ENCODE measurements around the gene COG6.

The COG6 gene

GRCh38 chr13:39655569-39656324 is at the start of gene COG6:
Gene COG6, plus strand, starts transcription at chr13:39655662. Its CDS starts 65 bp downstream, at chr13:39655727.
- peak within 1 kb of the TSS; percentile 97 for H2AFZ ChIP-seq (ENCODE audit: low read length)
- H3K4me3 ChIP-seq (ENCODE audit: low read length, poor library complexity, severe bottlenecking), result peak within 1 kb of the TSS; percentile 78
- peak within 1 kb of the TSS; percentile 74 for H3K4me2 ChIP-seq (ENCODE audit: low read depth, low read length, poor library complexity, severe bottlenecking)
- peaks cover 35% of the 10 kb centered on the region for H3K27me3 ChIP-seq (ENCODE audit: insufficient read depth, low read length, poor library complexity, severe bottlenecking)
- H3K4me1 ChIP-seq (ENCODE audit: insufficient read depth, low read length, poor library complexity, severe bottlenecking), result peaks cover 29% of the 10 kb centered on the region
- no peaks in the 10 kb centered on the region; the same call in 1 of the 2 replicates for H3K9me2 ChIP-seq (replicated peaks; ENCODE audit: low read depth, low read length)
- peaks cover 9% of the 10 kb centered on the region for H4K20me1 ChIP-seq (ENCODE audit: insufficient read depth, low read length, poor library complexity, severe bottlenecking)
- peaks cover 29% of the 10 kb centered on the region for H3K79me2 ChIP-seq (ENCODE audit: insufficient read depth, low read length)
- H3K36me3 ChIP-seq (ENCODE audit: insufficient read depth, low read length), result no peaks in the 10 kb centered on the region
- TF ChIP-seq CTCF (conservative IDR thresholded peaks at IDR 0.05; ENCODE audit: low read length) (no peak), EZH2phosphoT487 (IDR thresholded peaks at IDR 0.05; ENCODE audit: borderline replicate concordance) (no peak)
- H3F3A ChIP-seq (ENCODE audit: low read depth), result no peaks in the 10 kb centered on the region
- H3K9me3 ChIP-seq (ENCODE audit: insufficient read depth, low read depth, low read length), result no peaks in the 10 kb centered on the region
- peak within 1 kb of the TSS; percentile 86 for H3K9ac ChIP-seq (ENCODE audit: low read depth, low read length, poor library complexity, severe bottlenecking)

- no peak overlapping the region for H2AFZ ChIP-seq (ENCODE audit: low read length)
- peaks cover 6% of the 10 kb centered on the region for H3K4me1 ChIP-seq (ENCODE audit: insufficient read depth, low read length, poor library complexity, severe bottlenecking)
- no peak overlapping the region for H3K4me2 ChIP-seq (ENCODE audit: low read depth, low read length, poor library complexity, severe bottlenecking)
- peaks cover 29% of the 10 kb centered on the region for H3K27me3 ChIP-seq (ENCODE audit: insufficient read depth, low read length, poor library complexity, severe bottlenecking)
- H3K9ac ChIP-seq (ENCODE audit: low read depth, low read length, poor library complexity, severe bottlenecking), result no peak overlapping the region
- H3K9me3 ChIP-seq (ENCODE audit: insufficient read depth, low read depth, low read length), result no peaks in the 10 kb centered on the region
- no peaks in the 10 kb centered on the region for H4K20me1 ChIP-seq (ENCODE audit: insufficient read depth, low read length, poor library complexity, severe bottlenecking)
- no peaks in the 10 kb centered on the region for H3F3A ChIP-seq (ENCODE audit: low read depth)
- no peaks in the 10 kb centered on the region for H3K9me2 ChIP-seq (replicated peaks; ENCODE audit: low read depth, low read length)
- H3K79me2 ChIP-seq (ENCODE audit: insufficient read depth, low read length), result no peaks in the 10 kb centered on the region
- H3K4me3 ChIP-seq (ENCODE audit: low read length, poor library complexity, severe bottlenecking), result no peak overlapping the region
- TF ChIP-seq EZH2phosphoT487 (IDR thresholded peaks at IDR 0.05; ENCODE audit: borderline replicate concordance) (no peak), CTCF (conservative IDR thresholded peaks at IDR 0.05; ENCODE audit: low read length) (no peak)
- no peaks in the 10 kb centered on the region for H3K36me3 ChIP-seq (ENCODE audit: insufficient read depth, low read length)
These were observed 49.7 kb upstream of the COG6 start for GRCh38 chr13:39605677-39606320.

- no peak overlapping the region for H3K9ac ChIP-seq (ENCODE audit: low read depth, low read length, poor library complexity, severe bottlenecking)
- H3K27me3 ChIP-seq (ENCODE audit: insufficient read depth, low read length, poor library complexity, severe bottlenecking), result peaks cover 10% of the 10 kb centered on the region
- H4K20me1 ChIP-seq (ENCODE audit: insufficient read depth, low read length, poor library complexity, severe bottlenecking), result no peaks in the 10 kb centered on the region
- H3K9me2 ChIP-seq (replicated peaks; ENCODE audit: low read depth, low read length), result no peaks in the 10 kb centered on the region
- no peaks in the 10 kb centered on the region for H3K36me3 ChIP-seq (ENCODE audit: insufficient read depth, low read length)
- no peak overlapping the region for H3K4me2 ChIP-seq (ENCODE audit: low read depth, low read length, poor library complexity, severe bottlenecking)
- H3K79me2 ChIP-seq (ENCODE audit: insufficient read depth, low read length), result no peaks in the 10 kb centered on the region
- H3K4me1 ChIP-seq (ENCODE audit: insufficient read depth, low read length, poor library complexity, severe bottlenecking), result no peaks in the 10 kb centered on the region
- no peak overlapping the region for H2AFZ ChIP-seq (ENCODE audit: low read length)
- H3K4me3 ChIP-seq (ENCODE audit: low read length, poor library complexity, severe bottlenecking), result no peak overlapping the region
- TF ChIP-seq EZH2phosphoT487 (IDR thresholded peaks at IDR 0.05; ENCODE audit: borderline replicate concordance), result no peak
- TF ChIP-seq CTCF (conservative IDR thresholded peaks at IDR 0.05; ENCODE audit: low read length), result no peak
- no peaks in the 10 kb centered on the region for H3K9me3 ChIP-seq (ENCODE audit: insufficient read depth, low read depth, low read length)
- no peaks in the 10 kb centered on the region for H3F3A ChIP-seq (ENCODE audit: low read depth)
These were observed 47.6 kb upstream of the COG6 start for GRCh38 chr13:39607876-39608275.

All from Loucy (cell line).